Stimulated activated CD4-positive, alpha-beta T cell treated with anti-CD3 and anti-CD28 coated beads, TNF-alpha, amount 100 ng/mL, for 24 hours (primary cell): ENCODE data around the gene HBD.

ENCODE experiments used
- DNase-seq, 3 experiments: peaks; one replicate each; pipeline ENCODE4 v3.0.0-alpha.2; 2020; ENCODE audit warnings: low read depth in 3 of 3

The HBD gene

GRCh38 chr11:5232821-5233220, 1.5 kb downstream of the HBD start:
- DNase-seq = no peak

- DNase-seq = no peak
These were observed 2.1 kb downstream of the HBD start for GRCh38 chr11:5232176-5232575.

- no peak for DNase-seq
These were observed 3.2 kb downstream of the HBD start for GRCh38 chr11:5231111-5231510.

- no peak for DNase-seq
These were observed 4.0 kb downstream of the HBD start for GRCh38 chr11:5230266-5230665.

- DNase-seq = no peak
These were observed 4.5 kb downstream of the HBD start for GRCh38 chr11:5229796-5230195.

GRCh38 chr11:5229356-5229755, 4.9 kb downstream of the HBD start:
- no peak for DNase-seq

GRCh38 chr11:5228124-5228523, 6.2 kb downstream of the HBD start:
- DNase-seq = no peak

GRCh38 chr11:5227681-5228080, 6.6 kb downstream of the HBD start:
- DNase-seq = no peak

- no peak for DNase-seq
These were observed 7.5 kb downstream of the HBD start, which contains the start of gene HBB for GRCh38 chr11:5226732-5227310. TSS of gene HBB (minus strand) at chr11:5227071. CDS start at chr11:5227021, 50 bp downstream.

GRCh38 chr11:5225480-5225871, 8.8 kb downstream of the HBD start:
- DNase-seq = no peak

GRCh38 chr11:5224538-5225479, 9.5 kb downstream of the HBD start:
- no peak for DNase-seq

- DNase-seq = no peak
These were observed 10.6 kb downstream of the HBD start for GRCh38 chr11:5223686-5224085.

- no peak for DNase-seq
These were observed 11.1 kb downstream of the HBD start for GRCh38 chr11:5223146-5223545.

GRCh38 chr11:5210376-5210885, 23.9 kb downstream of the HBD start:
- no peak for DNase-seq

- no peak for DNase-seq
These were observed 29.5 kb downstream of the HBD start for GRCh38 chr11:5204787-5205186.

- DNase-seq = no peak
These were observed 30.9 kb downstream of the HBD start for GRCh38 chr11:5203366-5203765.

- DNase-seq = no peak
These were observed 33.7 kb downstream of the HBD start, which contains the start of gene OR51V1 for GRCh38 chr11:5200582-5200981. TSS of gene OR51V1 (minus strand) at chr11:5200682. CDS start at chr11:5200682, 0 bp downstream.

- DNase-seq = no peak
These were observed 36.0 kb downstream of the HBD start for GRCh38 chr11:5198285-5198684.

GRCh38 chr11:5197536-5197935, 36.7 kb downstream of the HBD start:
- DNase-seq = no peak

GRCh38 chr11:5196731-5197130, 37.6 kb downstream of the HBD start:
- DNase-seq = no peak

GRCh38 chr11:5196067-5196466, 38.2 kb downstream of the HBD start:
- no peak for DNase-seq

GRCh38 chr11:5192738-5193137, 41.5 kb downstream of the HBD start:
- DNase-seq = no peak

- no peak for DNase-seq
These were observed 46.1 kb downstream of the HBD start for GRCh38 chr11:5188201-5188600.
